HG03045 (cell line): Measurements from ENCODE around the gene WARS2.
A peak's percentile ranks its signal among the peaks of the same experiment; 100 is the strongest.
"Not testable (repeated sequence)": the region's sequence is repeated elsewhere in the genome, so short reads cannot be mapped to it uniquely, and the experiment has no call there.

ENCODE experiments used
- ATAC-seq: cut with Tn5 transposase; IDR thresholded peaks from one replicate; pipeline ENCODE4 v1.9.1; 2021; ENCODE audit warnings: mild to moderate bottlenecking, moderate library complexity; ENCODE audit not compliant: unreplicated experiment

The WARS2 gene

DNA sequence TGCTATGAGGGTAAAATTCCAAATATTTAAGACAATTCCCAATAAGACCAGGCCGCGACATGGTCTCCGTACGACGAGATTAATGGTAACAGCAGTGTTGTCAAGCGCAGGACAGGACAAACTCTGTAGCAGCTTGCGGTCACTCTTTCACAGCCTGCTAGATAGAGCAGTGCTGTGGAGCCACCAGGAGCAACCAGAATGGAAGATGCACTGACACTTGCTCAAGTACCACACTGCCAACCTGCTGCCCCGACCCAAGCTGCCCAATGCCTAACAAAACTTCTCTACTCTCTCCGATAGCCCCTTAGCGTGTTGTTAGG, 636 bp downstream of the WARS2 start:
- peak; percentile 34 for ATAC-seq

DNA sequence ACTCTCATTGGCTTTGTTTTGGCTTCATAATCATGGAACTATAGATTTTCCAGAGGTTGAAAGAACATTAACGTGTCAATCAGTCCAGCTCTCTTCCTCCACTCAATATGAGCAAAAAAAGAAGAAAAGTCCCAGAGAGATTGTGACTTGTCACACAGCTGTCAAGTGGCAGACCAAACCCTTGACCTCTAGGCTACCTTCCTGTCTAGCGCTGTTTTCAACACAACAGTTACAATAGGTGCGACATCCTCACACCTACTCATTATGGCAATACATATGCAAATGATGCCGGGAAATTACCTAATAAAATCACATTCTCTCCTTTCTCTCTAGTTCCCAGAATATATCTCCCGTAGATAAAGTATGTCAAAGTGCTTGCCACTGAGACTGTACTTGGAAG, 1.1 kb downstream of the WARS2 start:
- no peak for ATAC-seq

DNA sequence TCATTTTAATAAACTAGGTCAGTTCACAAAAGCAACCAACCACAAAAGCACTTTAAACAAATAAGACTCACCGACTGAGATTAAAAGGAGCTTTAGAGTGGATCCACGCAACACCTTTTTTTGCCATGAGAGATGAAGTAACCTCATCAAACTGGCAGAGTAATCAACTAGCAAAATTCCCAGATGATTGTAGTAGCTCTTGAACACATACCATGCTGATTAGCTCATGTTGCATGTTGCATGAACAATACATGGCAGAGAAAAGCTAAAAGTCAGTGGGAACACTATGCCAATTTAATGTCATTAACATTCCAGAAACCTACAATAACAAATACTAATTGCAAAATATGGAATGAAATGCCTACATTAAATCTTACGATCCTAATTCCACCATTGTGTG, 4.1 kb downstream of the WARS2 start:
- no peak for ATAC-seq

DNA sequence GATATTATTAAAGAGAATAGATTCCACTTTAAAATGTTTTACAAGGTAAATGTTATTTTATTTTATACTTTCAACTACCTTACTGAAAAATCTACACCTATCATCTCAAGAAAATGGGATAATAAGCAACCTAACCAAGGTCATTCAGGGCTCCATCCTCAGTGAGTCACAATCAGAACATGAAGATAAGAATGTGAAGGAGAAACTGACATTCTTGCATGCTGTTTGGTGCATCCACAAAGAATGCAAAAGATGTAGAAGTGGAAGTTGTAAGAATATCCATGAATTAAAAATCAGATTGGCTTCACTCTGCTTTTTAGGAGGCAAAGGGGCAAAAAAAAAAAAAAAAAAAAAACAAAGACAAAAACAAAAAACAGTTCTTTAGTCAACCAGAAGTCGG, 6.5 kb downstream of the WARS2 start:
- no peak for ATAC-seq

DNA sequence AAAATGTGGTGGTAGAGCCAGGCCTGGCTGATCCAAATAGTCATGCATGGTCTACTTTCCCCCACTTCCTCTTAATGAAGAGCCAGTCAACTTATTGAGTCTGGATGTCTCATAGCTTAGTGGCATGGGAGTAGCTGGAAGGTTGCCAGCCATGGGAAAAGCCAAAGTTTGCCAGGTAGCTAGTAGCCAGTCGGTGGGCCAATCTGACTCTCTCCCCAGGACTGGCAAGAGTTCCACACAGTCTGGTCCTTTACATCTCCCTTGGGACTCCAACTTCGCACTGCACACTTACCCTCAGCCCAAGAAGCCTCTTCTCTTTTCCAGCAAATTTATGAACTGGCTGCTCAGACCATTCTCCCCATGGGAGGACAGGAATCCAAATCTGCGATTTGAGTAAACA, 8.3 kb downstream of the WARS2 start:
- ATAC-seq = no peak

DNA sequence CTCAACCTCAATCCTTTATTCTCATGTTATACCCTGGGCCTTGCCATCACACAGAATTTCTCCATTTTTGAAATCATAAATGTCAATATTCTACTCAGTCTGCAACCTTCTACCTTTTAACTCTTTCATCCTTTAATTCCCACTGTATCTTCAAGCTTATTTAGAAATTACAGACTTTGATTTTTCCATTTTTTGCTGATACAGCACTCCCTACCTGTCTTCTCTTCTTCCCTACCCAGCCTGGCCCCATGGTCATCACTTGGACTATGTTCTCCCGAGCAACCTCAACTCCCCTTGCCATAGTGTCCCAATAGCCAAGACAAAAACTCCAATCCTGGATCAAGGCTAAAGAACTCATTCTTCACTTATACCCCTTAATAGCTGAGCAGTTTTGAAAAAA, 14.6 kb downstream of the WARS2 start:
- ATAC-seq = no peak

DNA sequence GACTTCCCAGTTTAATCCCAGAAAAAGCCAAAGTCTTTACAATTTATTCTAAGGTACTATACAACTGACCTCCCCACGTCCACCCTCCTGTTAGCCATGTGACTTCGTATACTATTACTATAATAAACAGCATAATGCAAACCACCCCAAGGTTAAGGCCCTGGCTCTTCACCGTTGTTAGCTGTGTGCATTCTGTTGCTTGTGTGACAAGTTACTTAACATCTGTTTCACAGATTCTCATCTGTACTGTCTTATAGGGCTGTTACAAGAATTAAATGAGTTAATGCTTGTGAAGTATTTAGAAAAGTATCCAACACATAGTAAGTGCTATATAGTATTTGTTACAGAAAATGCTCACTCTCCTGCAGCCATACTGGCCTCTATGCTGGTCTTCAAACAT, 15.7 kb downstream of the WARS2 start:
- no peak for ATAC-seq

DNA sequence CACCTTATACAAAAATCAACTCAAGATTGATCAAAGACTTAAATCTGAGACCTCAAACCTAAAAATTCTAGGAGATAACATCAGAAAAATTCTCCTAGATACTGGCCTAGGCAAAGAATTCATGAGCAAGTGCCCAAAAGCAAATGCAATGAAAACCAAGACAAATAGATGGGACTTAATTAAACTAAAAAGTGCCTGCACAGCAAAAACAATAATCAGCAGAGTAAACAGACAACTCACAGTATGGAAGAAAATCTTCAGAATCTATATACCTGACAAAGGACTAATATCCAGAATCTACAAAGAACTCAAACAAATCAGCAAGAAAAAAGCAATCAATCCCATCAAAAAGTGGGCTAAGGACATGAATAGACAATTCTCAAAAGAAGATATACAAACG, 18.6 kb downstream of the WARS2 start:
- ATAC-seq = not testable (repeated sequence)

DNA sequence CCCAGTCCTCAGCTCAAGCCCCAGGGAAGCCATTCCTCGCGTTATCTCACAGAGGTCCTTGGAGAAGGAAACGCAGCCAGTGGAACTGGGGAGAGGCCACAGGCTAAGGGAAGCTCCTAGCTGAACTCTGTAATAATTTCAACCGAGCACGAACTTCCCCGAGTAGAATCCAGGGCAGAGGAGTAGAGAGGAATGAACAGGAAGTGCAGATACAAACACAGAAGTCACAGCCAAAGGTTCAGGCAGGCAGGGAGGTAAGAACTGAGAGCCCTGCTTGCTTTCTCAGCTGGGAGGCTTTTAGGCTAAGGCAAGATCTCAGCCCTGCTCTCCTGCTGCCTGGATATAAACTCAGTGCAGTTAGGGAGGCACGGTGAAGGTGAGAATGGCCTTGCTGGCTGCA, 23.7 kb downstream of the WARS2 start:
- no peak for ATAC-seq

DNA sequence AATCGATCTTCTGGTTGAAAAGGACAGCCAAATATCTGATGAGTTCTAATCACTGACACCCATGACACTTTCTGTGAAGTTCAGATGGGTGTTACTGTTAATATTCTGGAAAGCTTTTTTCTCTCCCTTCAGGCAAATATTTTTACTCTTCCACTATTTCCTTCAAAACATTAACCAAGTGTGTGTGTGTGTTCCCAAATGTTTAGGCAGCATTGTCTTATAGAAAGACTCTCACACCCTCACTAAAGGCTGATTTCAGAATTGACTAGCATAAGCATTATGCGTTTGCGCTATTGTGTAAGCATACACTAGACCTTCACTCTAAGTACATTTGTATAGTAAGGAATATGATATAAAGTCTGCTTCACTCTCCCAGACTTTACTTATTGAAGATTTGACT, 24.7 kb downstream of the WARS2 start:
- ATAC-seq = no peak

DNA sequence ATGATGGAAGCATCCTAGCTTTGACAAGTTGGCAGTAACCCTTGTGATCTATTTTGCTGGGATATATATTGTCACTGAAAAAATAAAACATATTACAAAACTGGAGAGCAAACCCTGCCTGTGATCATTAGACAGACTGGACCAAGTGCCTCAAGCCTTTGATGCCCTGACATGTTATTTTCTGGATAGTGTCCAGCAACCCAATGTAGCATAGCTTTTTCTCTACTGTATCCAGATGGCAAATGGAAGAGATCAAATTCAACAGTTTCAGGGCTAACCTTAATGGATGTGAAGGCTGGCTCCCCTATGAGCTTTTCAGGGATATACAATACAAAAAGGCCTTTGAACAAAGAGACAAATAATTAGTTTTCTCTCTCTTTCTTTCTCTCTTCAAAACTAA, 25.1 kb downstream of the WARS2 start:
- no peak for ATAC-seq

DNA sequence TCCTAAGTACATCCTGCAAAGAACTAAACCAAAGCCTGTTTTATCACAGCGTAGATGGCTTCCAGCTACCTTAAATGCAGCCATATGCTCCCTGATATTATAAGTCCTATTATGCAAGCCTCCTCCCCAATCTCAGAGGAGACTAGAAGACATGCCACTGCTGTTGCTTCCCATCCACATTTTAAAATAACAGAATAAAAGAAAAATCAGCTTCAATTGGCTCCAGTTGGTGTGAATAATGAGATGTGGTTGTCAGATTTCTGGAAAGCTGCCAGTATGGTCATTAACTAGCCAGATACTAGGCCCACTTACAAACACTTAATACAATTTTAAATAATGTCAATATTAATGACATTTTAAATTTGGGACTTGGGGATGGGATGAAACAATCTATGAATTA, 25.7 kb downstream of the WARS2 start:
- no peak for ATAC-seq

DNA sequence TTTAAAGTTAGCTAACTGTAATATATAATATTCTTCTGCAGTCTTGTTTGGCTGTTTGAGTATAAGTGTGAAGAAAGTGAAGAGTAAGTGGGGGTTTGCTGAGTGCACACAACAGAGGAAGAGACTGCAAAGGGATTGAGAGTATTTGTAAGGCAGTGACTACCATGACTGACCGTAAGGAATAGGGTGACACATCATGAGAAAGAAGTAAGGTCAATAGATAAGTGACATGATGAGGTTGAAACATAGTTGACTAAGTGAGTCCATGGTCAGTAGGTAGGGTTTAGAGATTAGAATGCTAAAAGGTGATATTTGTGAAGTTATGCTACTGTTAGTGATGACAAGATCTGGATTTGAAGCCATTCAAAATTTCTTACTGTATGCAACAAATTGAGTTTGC, 27.7 kb downstream of the WARS2 start:
- no peak for ATAC-seq

DNA sequence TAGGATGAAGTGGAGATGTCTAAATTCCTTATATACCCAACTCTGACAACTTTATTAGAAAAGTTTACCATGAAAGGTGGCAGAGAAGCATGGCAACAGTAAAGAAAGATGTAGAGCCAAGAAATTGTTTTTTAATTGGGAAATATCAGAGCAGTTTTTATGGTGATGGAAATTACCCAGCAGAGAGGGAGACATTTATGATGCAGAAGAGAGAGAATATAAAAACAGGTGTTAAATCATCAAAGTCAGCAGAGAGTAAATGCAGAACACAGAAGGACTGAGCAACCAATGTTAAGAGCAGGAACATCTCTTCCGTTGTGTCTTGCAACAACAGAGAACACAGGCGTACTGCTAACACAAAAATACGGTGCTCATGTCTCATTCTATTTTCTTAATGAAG, 28.2 kb downstream of the WARS2 start:
- ATAC-seq = no peak

DNA sequence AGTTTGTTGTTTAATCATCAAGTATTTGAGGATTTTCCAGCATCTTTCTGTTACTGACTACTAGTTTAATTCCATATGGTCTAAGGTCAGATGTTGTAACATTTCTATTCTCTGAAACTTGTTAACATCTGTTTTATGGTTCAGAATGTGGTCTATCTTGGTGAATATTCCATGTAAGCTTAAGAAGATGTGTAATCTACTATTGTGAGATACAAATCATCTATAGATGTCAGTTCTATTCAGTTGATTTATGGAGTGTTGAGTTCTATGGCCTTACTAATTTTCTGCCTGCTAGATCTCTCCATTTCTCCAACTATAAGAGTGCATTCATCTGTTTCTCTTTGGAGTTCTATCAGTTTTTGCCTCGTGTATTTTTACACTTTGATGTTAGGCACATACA, 31.5 kb downstream of the WARS2 start:
- no peak for ATAC-seq

DNA sequence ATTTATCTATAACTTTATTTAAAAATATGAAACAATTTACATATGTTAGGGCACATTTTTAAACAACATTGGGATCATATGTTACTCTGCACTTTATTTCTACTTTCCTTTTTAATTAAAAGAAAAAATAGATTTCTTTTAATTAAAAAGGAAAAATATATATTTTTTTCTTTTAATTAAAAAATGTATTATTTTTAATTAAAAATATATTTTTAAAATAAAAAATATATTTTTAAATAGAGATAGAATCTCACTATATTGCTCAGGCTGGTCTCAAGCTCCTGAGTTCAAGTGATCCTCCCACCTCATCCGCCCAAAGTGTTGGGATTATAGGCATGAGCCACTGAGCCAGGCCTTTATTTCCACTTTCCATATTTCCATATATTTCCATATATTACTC, 36.7 kb downstream of the WARS2 start:
- no peak for ATAC-seq

DNA sequence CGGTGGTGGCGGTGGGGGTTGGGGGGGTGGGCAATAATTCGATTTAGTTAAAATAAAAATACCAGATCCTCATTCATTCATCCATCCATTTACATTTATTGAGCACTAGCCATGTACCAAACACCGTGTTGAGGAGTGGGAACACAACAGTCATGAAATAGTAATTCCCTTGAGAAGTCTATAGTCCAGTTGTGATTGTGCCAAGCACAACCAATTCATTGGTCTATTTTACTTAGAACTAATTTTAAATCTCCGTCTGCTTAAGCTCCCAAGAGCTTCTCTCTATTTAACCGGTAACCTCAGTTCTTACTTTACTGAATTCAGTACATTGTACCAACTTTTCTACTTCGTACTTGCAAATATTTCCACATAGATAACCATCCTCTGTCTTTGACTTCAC, 38.4 kb downstream of the WARS2 start:
- no peak for ATAC-seq

DNA sequence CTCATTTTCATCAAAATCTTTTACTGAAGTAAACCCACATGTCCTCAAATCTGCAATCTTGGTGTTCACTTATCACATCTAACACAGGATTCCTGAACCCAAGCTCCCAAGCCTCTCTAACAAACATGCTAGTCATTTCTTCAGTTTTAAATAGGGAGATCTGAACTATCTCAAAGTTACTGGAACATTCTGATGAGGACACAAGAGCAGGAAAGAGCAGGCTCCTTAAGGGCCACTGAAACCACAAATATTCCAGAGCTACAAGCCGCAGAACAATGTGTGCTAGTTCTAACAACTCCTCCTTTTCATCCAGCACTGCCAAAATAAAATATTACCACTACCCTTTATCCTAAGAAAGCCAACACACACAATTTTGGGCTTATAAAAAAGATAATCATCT, 38.9 kb downstream of the WARS2 start:
- no peak for ATAC-seq

DNA sequence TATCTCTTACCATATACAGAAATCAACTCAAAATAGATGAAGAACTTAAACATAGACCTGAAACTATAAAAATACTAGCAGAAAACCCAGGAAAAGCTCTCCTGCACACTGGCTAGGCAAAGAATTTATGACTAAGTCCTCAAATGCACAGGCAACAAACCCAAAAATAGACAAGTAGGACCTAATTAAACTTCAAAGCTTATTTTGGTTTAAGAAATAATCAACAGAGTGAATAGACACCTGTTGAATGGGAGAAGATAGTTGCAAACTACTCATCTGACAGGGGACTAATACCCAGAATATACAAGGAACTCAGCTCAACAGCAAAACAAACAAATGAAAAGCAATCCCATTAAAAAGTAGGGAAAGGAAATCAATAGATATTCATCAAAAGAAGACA, 40.7 kb downstream of the WARS2 start:
- ATAC-seq = no peak

DNA sequence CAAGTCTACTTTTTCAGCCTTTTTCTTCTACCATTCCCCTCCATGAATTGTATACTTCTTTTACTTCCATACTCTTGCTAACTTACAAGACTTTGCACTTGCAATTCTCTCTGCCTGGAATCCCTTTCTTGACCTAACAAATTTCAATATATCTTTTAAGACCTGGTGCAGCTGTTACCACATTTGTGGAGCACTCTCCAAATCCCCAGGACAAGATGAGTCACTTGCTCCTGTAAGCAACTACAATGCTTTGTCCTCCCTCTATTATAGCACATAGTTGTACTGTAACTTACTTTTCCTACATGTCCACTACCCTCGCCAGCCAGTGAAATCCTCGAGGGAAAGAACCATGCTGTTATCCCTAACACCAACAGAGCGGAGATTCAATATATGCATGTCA, 43.1 kb downstream of the WARS2 start:
- ATAC-seq = no peak

DNA sequence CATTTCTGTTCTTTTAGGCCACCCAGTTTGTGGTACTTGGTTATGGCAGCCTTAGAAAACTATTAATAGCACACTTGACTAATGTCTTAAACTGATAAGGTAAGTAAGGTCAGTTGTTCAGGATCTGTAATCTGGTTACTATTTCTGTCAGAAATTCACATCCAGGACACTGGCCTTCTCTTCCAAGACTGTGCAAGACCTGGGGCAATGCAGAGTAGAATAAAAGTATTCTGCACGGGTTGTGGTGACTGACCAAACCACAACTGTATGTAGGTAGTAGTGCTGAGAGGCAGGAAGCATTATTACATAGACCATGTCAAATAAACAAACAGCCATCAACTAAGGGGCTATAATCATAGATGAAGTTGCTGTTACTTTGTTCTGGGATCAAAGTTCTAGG, 46.7 kb downstream of the WARS2 start:
- no peak for ATAC-seq

DNA sequence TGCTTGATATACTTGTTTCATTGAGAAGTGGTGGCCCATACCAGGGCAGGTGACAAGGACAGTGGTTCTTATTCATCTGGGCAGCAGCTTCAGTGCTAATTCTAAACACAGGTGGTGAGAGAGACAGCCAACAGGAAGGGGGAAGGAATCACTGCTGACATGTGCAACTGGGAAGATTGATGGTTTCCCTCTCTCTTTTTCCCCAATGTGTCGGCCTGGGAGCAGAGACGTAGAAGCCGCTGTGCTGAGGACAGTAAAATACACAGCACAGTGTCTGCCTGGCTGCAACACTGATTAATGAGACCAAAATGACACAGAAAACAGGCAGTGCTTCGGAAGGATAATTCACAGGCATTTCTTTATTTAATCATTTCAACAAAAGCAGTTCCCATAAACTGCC, 48.8 kb downstream of the WARS2 start:
- ATAC-seq = no peak

DNA sequence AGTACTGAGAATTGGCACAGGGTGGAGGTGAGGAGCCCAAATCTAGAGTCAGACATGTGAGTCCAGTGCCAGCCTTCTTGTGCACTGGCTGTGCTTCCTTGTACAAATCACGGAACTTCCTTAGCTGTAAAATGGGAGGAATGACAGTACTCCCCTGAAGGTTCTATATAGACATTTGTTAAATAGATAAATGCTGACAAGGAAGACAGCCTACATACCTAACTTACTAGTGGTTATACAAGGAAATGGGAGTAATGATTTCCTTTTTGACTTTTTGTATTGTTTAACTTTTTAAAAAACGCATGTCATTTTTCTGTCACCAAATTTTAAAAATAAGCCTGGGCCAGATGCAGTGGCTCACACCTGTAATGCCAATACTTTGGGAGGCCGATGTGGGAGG, 50.2 kb downstream of the WARS2 start:
- no peak for ATAC-seq

DNA sequence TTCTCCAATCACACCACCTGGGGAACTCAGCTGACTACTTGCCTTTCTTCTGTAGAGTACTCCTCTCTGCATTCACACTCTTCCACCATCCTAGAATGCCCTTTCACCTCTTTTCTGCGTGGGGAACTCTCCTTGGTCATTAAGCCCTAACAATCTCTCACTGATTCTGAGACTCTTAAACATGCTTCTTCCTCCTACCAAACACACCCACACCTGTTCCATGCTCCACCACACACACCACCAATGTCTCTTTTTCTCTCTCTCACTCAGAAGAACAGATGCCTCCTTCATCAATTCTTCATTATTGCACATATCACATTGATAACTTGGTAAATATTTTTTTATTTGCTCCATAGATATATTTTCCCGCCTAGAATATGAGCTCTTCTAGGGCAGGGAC, 53.6 kb downstream of the WARS2 start:
- ATAC-seq = no peak
